Left lobe of liver (tissue), 2 donors: ENCODE measurements around the gene TMEM231. TPM values are rescaled to one million over a fixed set of nuclear protein-coding genes. Genes with fewer than 3 reads are reported as not detected.

Experiments used
- ATAC-seq: fragments of 200-7000 bp; cut with Tn5 transposase; one replicate; pipeline ENCODE4 v1.9.1; 2020; ENCODE audit warnings: mild to moderate bottlenecking, moderate library complexity
- DNase-seq: peaks from one replicate; pipeline ENCODE4 v3.0.0-alpha.2; 2020; ENCODE audit warnings: low spot score
- total RNA-seq: library from RNA; stranded (reverse); gene quantifications from one replicate; pipeline ENCODE4 v1.2.1, GENCODE V29; 2021
- donor health status: DM: no; HTN: no; CAD: no; lungs with moderate emphysema.
- donor health status: DM: no; HTN: yes; CAD: no.

Gene TMEM231
- total RNA-seq, 1 donor from 2014 or later: 1.5 TPM

GRCh38 chr16:75495076-75495674, 60.9 kb downstream of the TMEM231 start, which contains the start of gene CHST6:
Gene CHST6, minus strand, starts transcription at chr16:75495441. Its CDS starts 15,613 bp downstream, at chr16:75479828.
- ATAC-seq (peak; percentile 55), DNase-seq (no peak)

- DNase-seq (no peak), ATAC-seq (peak; percentile 11)
Observed at GRCh38 chr16:75494661-75495075, 61.4 kb downstream of the TMEM231 start.

DNA sequence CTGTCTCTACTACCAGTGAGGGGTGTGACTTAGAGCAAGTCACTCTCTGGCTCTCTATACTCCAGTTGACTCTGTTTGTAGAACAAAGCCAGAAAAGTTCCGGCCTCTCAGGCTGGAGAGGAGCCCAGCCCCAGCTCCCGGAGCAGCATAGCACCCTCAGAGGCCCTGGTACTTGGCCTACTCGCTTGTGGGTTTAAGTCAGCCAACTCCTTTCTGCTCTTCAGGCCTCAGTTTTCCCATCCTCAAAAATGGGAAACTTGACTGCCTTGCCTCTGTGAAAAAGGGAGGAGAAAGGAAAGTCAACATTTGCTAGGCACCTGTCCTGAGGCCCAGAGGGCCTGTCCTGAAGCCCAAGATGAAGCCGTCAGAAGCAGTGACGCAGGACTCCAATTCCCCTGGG, 61.9 kb downstream of the TMEM231 start:
- DNase-seq (no peak), ATAC-seq (no peak)

DNA sequence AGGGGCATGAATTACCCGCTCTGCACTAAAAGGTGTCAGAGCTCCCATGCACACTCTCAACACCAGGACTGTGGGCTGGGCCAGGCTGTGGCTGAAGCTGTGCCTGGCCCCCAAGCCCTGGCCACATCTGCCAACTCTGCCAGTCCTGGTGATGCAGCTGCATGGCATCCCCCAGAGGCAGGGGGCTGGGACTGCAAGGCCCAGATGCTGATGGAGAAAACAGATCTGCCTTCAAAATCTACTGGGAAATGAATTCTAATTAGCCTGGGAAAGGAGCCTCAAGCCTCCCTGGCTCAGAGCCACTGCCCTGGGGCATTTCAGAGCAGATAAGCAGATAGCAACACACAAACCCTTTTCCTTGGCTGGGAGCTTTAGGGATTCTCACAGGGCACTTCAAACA, 64.2 kb downstream of the TMEM231 start:
- DNase-seq (no peak), ATAC-seq (no peak)

DNA sequence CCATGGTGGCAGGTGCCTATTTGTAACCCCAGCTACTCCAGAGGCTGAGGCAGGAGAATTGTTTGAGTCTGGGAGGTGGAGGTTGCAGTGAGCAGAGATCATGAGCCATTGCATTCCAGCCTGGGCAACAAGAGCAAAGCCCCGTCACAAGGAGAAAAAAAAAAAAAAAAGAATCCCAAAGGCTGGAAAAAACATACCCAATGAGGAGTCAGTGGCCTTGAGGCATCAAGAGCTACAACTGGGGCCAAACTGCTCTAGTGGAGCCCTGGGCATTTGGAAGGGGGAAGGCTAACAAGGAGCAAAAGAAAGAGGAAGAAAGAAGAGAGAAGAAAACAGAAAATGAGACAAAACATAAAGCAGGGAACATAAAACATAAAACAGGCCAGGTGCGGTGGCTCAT, 67.7 kb downstream of the TMEM231 start:
- no peak for ATAC-seq
- DNase-seq: no peak

Other genes with a start within 250 kb of the TMEM231 start
- 27.7 TPM for gene CFDP1, start 122.7 kb downstream of the TMEM231 start, total RNA-seq
- gene TMEM170A, start 91.6 kb downstream of the TMEM231 start, total RNA-seq: 10.5 TPM
- gene CHST6, start 60.8 kb downstream of the TMEM231 start, total RNA-seq: 0.15 TPM
- not detected for gene CHST5, start 20.1 kb downstream of the TMEM231 start, total RNA-seq
- gene GABARAPL2, start 10.1 kb upstream of the TMEM231 start, total RNA-seq: 40.2 TPM
- 18.7 TPM for gene ADAT1, start 67.0 kb upstream of the TMEM231 start, total RNA-seq
- gene KARS1, start 91.4 kb upstream of the TMEM231 start, total RNA-seq: 41.2 TPM
- 18.5 TPM for gene TERF2IP, start 91.5 kb upstream of the TMEM231 start, total RNA-seq
- not detected for gene CPHXL2, start 120.8 kb upstream of the TMEM231 start, total RNA-seq
- gene DUXB, start 145.2 kb upstream of the TMEM231 start, total RNA-seq: not detected
- not detected for gene CPHXL, start 170.2 kb upstream of the TMEM231 start, total RNA-seq